Caki2 (cell line): Measurements from ENCODE around the gene DIP2B. TPM values are rescaled to one million over a fixed set of nuclear protein-coding genes. Genes with fewer than 3 reads are reported as not detected.
"Not testable (repeated sequence)": the region's sequence is repeated elsewhere in the genome, so short reads cannot be mapped to it uniquely, and the experiment has no call there.

Source experiments
- DNase-seq: peaks from one replicate; pipeline ENCODE4 v3.0.0-alpha.2; 2015; ENCODE audit warnings: low read depth
- in situ Hi-C: cut with HindIII; loops from 2 replicates; pipeline ENCODE4 v1.10.0; 2016; ENCODE audit warnings: low sequenced_read_pairs, low pct_unique_long_range_greater_than_20kb, mixed read lengths
- total RNA-seq: library from RNA; depleted of rRNA; stranded (reverse); fragments of >200 nt; shearing (Covaris generic); gene quantifications from 2 replicates; pipeline ENCODE4 v1.2.3, GENCODE V29; 2014; ENCODE audit warnings: low replicate concordance

The DIP2B gene
- total RNA-seq, 1 experiment from 2014 or later, result 3.6 TPM

DNA sequence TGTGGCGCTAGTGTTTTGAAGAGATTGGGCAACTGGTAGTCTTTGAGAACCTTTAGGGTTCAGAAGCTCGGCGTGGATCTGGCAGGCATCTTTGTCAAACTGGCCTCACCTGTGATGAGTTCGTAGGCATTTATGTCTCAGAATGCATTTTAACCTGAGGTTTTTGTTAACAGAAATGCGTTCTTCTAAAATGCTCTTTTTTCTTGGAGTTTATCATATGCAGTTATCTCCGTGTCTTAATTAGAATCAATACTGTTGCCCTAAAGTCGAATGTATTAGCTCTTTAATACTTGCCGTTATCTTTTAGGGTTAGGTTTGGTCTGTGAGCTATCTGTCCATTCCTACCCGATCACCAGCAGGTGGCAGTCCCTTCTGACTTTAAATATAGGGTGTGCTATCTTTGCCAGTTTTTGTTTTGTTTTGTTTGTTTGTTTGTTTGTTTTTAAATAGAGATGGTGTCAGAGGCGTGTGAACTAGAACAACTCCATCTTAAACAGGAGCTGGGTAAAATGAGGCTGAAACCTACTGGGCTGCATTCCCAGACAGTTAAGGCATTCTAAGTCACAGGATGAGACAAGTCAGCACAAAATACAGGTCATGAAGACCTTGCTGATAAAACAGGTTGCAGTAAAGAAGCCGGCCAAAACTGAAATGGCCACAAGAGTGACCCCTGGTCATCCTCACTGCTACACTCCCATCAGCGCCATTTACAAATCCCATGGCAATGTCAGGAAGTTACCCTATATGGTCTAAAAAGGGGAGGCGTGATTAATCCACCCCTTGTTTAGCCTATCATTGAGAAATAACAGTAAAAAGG, 260.5 kb downstream of the DIP2B start:
- DNase-seq, result peak; percentile 72
- in situ Hi-C loops, result no loop called here

DNA sequence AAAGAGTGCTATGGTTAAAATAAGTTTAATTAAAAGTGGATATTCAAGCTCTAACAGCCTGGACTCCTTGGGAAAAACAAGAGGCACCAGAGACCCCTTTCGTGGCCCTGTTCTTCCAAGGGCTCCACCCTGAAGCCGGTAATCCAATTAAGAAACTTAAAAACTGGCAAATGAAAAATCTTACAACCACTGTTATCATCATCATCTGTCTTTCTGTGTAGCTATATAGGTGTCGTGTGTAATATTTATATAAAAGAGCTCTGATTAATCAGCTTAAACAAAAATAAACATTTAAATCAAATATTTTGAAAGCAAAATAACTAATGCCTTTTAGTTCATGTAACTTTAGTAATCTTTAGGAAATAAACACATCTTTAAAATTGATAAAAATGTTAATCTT, 263.6 kb downstream of the DIP2B start:
- no peak for DNase-seq
- in situ Hi-C loops, result no loop called here

DNA sequence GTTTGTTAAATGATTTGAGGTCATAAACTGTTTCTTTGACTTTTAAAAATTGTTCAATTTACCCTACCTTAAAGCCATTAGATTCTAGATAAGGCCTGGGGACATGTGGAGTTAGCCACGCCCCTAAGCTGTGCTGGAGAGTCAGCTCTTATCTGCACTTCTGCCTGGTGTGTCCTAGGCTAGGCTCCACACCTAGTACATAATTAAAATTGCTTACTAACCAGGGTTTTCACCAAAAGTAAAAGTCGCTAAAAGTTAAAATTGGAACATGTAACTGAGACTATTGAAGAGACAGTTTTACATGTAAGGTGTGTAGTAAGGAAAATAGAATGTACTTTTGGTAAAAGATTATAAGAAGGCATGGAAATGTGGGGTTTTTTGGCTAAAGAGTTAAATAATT, 264.0 kb downstream of the DIP2B start:
- in situ Hi-C loops, result not testable (repeated sequence)

DNA sequence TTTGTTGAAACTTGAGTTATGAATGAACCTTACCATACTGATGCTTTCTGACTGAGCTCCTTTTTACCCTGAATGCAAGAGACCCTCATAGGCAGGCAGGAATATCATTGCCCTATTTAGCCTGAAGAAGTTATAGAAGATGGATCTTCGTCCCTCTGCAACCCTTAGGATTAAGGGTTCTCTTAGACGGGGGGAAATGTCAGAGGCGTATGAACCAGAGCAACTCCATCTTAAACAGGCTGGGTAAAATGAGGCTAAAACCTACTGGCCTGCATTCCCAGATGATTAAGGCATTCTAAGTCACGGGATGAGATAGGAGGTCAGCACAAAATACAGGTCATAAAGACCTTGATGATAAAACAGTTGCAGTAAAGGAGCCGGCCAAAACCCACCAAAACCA, 266.6 kb downstream of the DIP2B start:
- DNase-seq, result no peak
- in situ Hi-C loops, result no loop called here

More for the DNA sequence above, 264.0 kb downstream of the DIP2B start:
- DNase-seq, result not testable (repeated sequence)

DNA sequence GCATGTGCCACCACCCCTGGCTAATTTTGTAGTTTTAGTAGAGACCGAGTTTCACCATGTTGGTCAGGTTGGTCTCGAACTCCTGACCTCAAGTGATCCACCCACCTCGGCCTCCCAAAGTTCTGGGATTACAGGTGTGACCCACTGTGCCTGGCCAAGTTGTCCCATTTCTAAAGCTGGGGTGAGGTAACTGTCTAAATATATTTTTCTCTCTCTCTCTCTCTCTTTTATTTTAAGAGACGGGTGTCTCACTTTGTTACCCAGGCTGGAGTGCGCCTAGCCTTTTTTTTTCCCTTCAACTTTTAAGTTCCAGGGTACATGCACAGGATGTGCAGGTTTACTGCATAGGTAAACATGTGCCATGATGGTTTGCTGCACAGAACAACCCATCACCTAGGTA, 267.7 kb downstream of the DIP2B start:
- DNase-seq, result no peak
- in situ Hi-C loops, result no loop called here

DNA sequence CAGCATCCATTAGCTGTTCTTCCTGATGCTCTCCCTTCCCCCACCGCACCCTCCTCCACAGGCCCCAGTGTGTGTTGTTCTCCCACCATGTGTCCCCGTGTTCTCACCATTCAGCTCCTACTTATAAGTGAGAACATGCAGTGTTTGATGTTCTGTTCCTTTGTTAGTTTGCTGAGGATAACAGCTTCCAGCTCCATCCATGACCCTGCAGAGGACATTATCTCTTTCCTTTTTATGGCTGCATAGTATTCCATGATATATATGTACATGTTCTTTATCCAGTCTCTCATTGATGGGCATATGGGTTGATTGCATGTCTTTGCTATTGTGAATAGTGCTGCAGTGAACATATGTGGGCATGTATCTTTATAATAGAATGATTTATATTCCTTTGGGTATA, 268.1 kb downstream of the DIP2B start:
- in situ Hi-C loops, result no loop called here
- DNase-seq, result no peak

DNA sequence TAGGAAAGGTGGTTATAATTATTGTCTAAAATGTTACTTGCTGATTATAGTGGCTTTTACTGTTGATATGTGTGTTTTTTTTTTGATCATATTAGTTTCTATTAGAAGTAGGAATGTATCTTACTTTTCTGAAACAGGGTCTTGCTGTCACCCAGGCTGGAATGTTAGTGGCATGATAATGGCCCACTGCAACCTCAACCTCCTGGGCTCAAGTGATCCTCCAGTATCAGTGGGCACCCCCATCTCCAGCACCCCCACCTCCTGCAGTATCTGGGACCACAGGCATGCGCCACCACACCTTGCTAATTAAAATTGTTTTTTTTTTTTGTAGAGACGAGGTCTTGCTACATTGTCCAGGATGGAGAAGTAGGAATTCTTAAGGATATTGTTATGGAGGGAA, 270.5 kb downstream of the DIP2B start:
- no peak for DNase-seq
- in situ Hi-C loops, result no loop called here

DNA sequence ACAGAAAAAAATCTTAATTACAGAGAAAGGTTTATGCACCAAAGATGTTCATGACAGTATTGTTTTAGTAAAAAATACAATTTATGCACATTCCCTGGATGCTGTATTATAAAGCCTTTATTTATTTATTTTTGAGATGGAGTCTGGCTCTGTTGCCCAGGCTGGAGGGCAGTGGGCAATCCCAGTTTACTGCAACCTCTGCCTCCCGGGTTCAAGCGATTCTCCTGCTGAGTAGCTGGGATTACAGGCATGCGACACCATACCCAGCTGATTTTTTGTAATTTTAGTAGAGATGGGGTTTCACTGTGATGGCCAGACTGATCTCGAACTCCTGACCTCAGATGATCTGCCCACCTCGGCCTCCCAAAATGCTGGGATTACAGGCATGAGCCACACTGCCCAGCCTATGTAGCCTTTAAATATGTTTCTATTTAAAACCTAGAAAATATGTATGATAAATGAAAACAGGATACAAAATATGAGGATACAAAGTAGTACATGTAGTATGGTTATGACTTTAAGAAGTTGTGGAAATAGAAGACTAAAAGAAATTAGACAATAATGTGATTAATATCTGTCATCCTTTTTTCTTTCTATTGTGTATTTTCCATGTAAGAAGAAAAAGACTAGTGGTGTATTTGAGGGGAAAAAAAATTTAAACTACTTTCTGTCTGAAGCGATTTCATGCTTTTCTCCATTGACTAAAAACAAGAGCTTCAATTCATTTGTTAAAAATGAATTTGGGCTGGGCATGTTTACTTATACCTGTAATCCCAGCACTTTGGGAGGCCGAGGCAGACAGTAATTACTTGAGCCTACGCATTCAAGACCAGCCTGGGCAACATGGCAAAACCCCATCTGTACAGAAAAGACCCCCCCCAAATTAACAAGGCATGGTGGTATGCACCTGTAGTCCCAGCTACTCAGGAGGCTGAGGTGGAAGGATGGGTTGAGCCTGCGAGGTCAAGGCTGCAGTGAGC, 272.3 kb downstream of the DIP2B start:
- no peak for DNase-seq
- in situ Hi-C loops, result no loop called here

DNA sequence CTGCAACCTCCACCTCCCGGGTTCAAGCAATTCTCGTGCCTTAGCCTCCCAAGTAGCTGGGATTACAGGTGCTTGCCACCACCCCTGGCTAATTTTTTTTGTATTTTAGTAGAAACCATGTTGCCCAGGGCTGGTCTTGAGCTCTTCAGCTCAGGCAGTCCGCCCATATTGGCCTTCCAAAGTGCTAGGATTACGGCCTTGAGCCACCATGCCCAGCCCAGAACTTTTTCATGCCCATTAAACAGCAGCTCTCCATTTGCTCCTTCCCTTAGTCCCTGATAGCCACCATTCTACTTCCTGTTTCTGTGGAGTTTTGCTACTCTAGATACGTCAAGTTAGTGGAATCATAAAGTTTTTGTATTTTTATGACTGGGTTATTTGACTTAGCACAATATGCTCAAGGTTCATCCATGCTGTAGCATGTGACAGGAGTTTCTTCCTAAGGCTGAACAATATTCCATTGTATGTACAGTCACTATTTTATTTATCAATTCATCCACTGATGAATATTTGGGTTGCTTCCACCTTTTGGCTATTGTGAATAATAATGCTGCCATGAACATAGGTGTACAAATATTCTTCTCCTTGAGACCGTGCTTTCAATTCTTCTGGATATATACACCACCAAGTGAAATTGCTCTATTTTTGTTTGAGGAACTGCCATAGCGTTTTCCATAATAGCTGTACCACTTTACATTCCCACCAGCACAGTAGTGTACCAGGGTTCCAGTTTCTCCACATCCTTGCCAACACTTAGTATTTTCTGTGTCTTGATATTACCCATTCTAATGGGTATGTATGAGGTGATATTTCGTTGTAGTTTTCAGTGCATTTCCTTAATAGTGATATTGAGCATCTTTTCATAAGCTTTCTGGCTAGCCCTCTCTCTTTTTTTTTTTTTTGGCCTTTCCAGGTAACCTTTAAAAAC, 274.1 kb downstream of the DIP2B start:
- in situ Hi-C loops, result no loop called here
- no peak for DNase-seq

DNA sequence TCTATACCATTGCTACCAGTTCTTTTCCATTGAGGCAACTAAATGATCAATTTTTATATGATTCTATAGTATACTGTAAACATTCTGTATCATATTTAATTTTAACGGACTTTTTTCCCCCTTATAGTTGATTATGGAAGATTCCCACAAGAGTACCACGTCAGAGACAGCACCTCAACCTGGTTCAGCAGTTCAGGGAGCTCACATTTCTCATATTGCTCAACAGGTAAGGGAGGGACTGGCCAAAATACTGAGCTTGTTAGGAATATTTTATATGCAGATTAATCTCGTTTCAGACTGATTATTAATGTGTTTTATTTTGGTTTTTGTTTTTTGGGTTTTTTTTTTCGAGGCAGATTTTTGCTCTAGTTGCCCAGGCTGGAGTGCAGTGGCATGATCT, 275.2 kb downstream of the DIP2B start:
- in situ Hi-C loops, result no loop called here
- no peak for DNase-seq

DNA sequence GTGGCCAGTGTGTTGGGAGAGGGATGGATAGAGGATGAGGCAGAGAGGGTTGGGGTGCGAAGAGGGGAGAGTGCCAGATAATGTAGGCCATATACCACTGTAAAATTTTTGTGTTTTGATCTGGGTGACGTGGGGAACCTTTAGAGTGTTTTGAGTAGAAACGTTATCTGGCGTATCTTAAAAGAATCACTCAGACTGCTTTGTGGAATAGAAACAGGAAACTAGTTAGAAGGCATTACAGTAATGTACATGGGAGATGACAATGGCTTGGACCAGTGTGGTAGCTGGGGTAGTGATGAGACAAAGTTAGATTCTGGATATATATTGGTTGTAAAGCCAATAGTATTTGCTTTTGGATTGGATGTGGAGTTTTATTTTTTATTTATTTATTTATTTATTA, 279.7 kb downstream of the DIP2B start:
- in situ Hi-C loops, result no loop called here
- no peak for DNase-seq

DNA sequence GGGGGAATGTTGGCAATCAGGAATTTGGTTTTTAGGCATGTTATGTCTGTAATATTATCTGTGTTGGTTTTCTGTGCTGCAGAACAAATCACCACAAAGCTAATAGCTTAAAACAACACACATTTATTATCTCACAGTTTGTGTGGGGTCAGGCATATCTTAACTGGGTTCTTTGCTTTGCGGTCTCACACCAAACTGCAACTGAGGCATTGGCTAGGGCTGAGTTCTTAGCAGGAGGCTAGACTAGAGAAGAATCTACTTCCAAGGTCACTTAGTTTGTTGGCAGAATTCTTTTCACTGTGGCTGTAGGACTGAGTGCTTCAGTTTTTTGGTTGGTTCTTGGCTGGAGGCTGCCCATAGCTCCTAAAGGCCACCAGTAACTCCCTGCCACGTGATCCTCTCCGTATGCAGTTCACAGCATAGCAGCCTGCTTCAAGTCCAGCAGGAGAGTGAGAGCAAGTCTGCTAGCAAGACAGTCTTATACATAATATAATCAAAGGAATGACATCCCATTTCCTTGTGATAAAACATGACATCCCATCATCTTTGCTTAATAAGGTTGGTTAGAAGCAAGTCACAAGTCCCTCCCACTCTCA, 280.7 kb downstream of the DIP2B start:
- in situ Hi-C loops, result no loop called here
- peak; percentile 23 for DNase-seq

DNA sequence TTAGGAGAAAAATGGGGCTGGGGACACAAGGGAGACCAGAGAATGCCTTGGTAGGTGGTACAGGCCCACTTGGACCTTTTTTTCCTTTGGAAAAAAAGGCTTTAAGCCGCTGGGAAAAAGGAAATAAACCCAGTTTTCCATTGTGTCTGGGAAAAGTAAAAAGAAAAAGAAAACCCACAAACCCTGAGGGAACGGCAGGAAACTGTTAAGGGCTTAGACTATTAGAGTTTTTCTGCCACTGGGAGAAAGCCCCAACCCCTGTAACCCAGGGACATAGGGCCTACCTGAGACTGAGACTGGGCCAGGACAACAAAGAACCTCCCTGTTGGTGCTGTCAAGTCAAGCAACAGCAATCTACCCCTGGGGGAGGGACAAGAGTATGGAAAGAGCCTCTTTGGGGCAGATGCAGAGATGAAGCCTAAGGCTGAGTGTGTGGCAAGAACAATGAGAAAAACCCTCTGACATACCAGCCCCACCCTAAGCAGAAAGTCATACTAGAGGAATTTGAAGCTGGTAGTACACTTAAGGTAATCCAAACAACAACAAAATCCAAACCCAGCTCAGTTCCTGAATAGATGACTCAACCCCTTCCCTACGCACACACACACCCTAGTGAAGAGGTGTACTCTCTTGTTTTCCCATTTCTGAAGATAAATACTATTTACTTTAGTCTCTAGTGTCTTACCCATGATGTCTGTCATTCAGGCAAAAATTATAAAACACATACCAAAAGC, 281.9 kb downstream of the DIP2B start:
- in situ Hi-C loops, result no loop called here
- peak; percentile 96 for DNase-seq

DNA sequence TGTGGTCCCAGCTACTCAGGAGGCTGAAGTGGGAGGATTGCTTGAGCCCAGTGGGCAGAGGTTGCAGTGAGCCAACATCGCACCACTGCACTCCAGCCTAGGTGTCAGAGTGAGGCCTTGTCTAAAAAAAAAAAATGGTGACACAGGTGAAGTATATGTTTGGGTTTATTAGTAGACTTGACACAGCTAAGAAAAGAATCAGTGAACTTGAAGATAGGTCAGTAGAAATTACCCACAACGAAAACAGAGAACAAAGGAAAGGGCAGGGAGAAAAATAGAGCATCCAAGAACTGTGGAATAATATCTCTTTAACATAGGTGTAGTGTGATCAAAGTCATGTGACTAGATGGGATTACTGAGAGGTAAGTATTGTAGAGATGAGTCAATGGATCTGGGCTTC, 282.8 kb downstream of the DIP2B start:
- peak; percentile 24 for DNase-seq
- in situ Hi-C loops, result no loop called here

DNA sequence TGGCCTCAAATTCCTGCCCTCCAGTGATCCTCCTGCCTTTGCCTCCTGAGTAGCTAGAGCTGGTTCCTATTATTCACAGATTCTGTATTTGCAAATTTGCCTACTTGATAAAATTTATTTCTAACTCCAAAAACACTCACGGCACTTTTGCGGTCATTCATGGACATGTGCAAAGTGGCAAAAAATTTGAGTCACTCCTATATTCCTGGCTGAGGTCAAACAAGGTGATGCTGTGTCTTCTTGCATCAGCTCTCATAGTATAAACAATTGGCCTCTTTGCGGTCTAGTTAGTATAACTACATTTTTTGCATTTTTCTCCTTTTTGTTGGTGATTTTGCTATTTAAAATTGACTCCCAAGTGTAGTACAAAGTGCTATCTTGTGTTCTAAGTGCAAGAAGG, 283.8 kb downstream of the DIP2B start:
- peak; percentile 88 for DNase-seq
- in situ Hi-C loops, result no loop called here

DNA sequence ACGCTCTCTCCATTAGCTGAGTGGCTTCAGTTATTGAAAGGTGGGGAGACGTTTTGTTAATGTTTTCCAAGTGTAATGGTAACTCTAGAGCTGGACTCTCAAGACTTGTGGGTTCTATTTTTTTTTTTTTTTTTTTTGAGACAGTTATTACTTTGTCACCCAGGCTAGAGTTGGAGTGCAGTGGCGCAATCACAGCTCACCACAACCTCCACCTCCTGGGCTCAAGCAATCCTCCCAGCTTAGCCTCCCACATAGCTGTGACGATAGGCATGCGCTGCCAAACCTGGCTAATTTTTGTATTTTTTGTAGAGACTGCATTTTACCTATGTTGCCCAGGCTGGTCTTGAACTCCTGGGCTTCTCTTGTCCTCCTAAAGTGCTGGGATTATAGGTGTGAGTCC, 285.3 kb downstream of the DIP2B start:
- in situ Hi-C loops, result no loop called here
- no peak for DNase-seq
